ENCODE measurements around the gene B4GAT1. TPM values are rescaled to one million over a fixed set of nuclear protein-coding genes. Genes with fewer than 3 reads are reported as not detected.

B4GAT1 gene
- polyA plus RNA-seq, 2 of the 4 experiments (the other 2 are of a cell fraction) = 11.0 to 18.0 TPM

DNA sequence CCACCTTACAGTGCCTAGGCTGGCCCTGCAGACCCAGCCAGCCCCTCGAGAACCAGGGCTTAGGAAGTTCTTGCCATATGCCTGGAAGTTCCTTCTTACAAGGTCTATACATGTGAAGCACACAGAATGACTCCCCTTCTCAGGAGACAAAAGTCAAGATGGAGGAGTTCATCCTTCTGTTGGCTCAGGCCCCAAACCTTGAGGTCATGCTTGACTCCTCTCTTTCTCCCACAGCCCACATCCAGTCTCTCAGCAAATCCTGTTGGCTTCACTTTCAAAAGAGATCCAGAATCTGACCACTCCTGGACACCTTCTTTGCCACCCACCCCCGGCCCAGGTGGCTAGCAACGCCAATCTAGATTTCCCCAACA lies 28.8 kb downstream of the B4GAT1 start:
- Histone ChIP-seq H3K4me1 (peaks cover 17% of the 10 kb centered on the region), H3K27ac (peak overlapping the region; percentile 62 to 79), H3K9me3 (no peaks in the 10 kb centered on the region), H3K4me2 (peak overlapping the region; percentile 52; the same call in 2 of the 3 replicates), H3K4me3 (no peak overlapping the region)
- ChIA-PET POLR2A (no interaction called here), CTCF (interaction anchor here (0.5 to 12.2 kb wide), 3 partner anchors 8 to 95 kb away, joined by 3 to 247 read pairs (median 10); partner anchors contain the start of gene RIN1)
- no peak for DNase-seq (ENCODE audit: low read depth in 1 of 2, low spot score in 1 of 2)
- TF ChIP-seq KDM1A (IDR thresholded peaks at IDR 0.05; ENCODE audit: low read depth) (no peak), ESRRA (IDR thresholded peaks at IDR 0.05; ENCODE audit: borderline replicate concordance, low read length) (no peak), CBX2 (IDR thresholded peaks at IDR 0.05; ENCODE audit: borderline replicate concordance, low read depth) (no peak), SREBF2 (IDR thresholded peaks at IDR 0.05) (no peak), ELK1 (IDR thresholded peaks at IDR 0.05; ENCODE audit: low read depth, low read length) (no peak), BHLHE40 (IDR thresholded peaks at IDR 0.05; ENCODE audit: low read depth, low read length) (no peak), ZC3H11A (IDR thresholded peaks at IDR 0.05) (no peak), JUN (IDR thresholded peaks at IDR 0.05) (no peak), TFCP2L1 (CRISPR knock-in tag; IDR thresholded peaks at IDR 0.05) (no peak), FOSB (CRISPR knock-in tag; IDR thresholded peaks at IDR 0.05) (no peak), NFE2L2 (conservative IDR thresholded peaks at IDR 0.05; ENCODE audit: low read length) (no peak), USF2 (IDR thresholded peaks at IDR 0.05) (no peak), TP53 (CRISPR knock-in tag; IDR thresholded peaks at IDR 0.05) (no peak), ZFP36 (IDR thresholded peaks at IDR 0.05; ENCODE audit: borderline replicate concordance, partially characterized antibody) (no peak), HOXB13 (CRISPR knock-in tag; IDR thresholded peaks at IDR 0.05; ENCODE audit: low read depth) (no peak), MAFK (IDR thresholded peaks at IDR 0.05; ENCODE audit: partially characterized antibody) (no peak), BCL3 (IDR thresholded peaks at IDR 0.05) (no peak)
- no peak for ATAC-seq
- no peak for FAIRE-seq
- 44% methylated on average over 1 of the region's 3 CpGs for WGBS (ENCODE audit: missing lambda C conversion rate)

- WGBS (ENCODE audit: missing lambda C conversion rate) = 53% methylated on average over 14 of the region's 16 CpGs
- CTCF ChIA-PET = interaction anchor here (2.7 to 12.2 kb wide), 2 partner anchors 9 to 15 kb away, joined by 10 to 247 read pairs; partner anchors contain the start of gene RIN1
- Histone ChIP-seq H3K9me3 (no peaks in the 10 kb centered on the region), H3K4me2 (peak overlapping the region; percentile 52), H3K4me1 (peaks cover 23% of the 10 kb centered on the region), H3K4me3 (no peak overlapping the region), H3K27ac (peak overlapping the region; percentile 62 to 79)
- ATAC-seq (peak; percentile 6 to 19; a peak in 2 of 6 replicates), FAIRE-seq (no peak), DNase-seq (ENCODE audit: low read depth in 1 of 2, low spot score in 1 of 2) (no peak)
- POLR2A ChIA-PET = no interaction called here
- TF ChIP-seq NPAS2 (CRISPR knock-in tag; IDR thresholded peaks at IDR 0.05; ENCODE audit: borderline replicate concordance) (no peak), CEBPB (IDR thresholded peaks at IDR 0.05) (peak; percentile 86 to 94), MAFK (IDR thresholded peaks at IDR 0.05; ENCODE audit: partially characterized antibody) (peak; percentile 72), REST (IDR thresholded peaks at IDR 0.05) (no peak)
Observed at GRCh38 chr11:66317723-66318599, 29.5 kb downstream of the B4GAT1 start.
